HepG2 (cell line): ENCODE data around the gene IL17C.

Experiments used
- NBN ChIP-seq: fragments of 450-650 bp; conservative IDR thresholded peaks from 2 replicates; pipeline ENCODE4 v1.6.1; 2017
- TF ChIP-seq, protein P1 (sequence below): sonication (generic); formaldehyde crosslinking; IDR thresholded peaks from 2 replicates; pipeline ENCODE4 v1.5.0; 2020; ENCODE audit warnings: mild to moderate bottlenecking, missing genetic modification reagents, moderate library complexity

DNA sequence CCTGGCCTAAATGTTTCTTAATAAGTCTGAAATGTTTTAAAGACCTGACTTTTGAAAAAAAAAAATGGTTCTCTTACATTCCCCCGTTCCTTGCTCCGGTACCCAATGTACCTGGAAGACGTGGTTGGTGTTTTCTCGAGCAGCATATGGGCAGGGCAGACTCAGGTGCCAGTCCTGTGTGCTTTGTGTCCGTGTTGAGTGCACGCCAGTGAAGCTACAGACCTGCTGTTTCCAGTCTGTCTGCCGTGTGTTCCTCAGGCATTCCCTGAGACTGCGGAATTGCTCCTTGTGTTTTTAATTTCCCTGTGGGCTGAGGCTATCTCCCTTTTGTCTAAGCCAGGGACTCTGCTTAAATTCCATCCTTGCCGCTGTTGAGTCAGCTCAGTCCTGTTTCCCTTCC lies 11.7 kb upstream of the IL17C start:
- no peak for TF ChIP-seq NBN
- TF ChIP-seq, protein P1, sequence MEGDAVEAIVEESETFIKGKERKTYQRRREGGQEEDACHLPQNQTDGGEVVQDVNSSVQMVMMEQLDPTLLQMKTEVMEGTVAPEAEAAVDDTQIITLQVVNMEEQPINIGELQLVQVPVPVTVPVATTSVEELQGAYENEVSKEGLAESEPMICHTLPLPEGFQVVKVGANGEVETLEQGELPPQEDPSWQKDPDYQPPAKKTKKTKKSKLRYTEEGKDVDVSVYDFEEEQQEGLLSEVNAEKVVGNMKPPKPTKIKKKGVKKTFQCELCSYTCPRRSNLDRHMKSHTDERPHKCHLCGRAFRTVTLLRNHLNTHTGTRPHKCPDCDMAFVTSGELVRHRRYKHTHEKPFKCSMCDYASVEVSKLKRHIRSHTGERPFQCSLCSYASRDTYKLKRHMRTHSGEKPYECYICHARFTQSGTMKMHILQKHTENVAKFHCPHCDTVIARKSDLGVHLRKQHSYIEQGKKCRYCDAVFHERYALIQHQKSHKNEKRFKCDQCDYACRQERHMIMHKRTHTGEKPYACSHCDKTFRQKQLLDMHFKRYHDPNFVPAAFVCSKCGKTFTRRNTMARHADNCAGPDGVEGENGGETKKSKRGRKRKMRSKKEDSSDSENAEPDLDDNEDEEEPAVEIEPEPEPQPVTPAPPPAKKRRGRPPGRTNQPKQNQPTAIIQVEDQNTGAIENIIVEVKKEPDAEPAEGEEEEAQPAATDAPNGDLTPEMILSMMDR (CRISPR knock-in tag), result no peak
